ENCODE results near the gene GOSR1. TPM values are rescaled to one million over a fixed set of nuclear protein-coding genes. Genes with fewer than 3 reads are reported as not detected.

The GOSR1 gene
- total and polyA plus RNA-seq, 2 donors (not counting 3 experiments of a cell fraction or from before 2014, with no cell fraction given), result 13.8 to 41.0 TPM

- Histone ChIP-seq H3K27me3 (ENCODE audit: control insufficient read depth in 2 of 2, insufficient read depth in 2 of 2, low read length in 2 of 2) (no peaks in the 10 kb centered on the region), H3K4me3 (replicated peaks in 1 of 3; ENCODE audit: insufficient read depth in 1 of 3, low read depth in 1 of 3, low read length in 3 of 3) (no peak overlapping the region), H4K20me1 (replicated peaks; ENCODE audit: control insufficient read depth, extremely low read depth, insufficient read depth, low read length) (no peaks in the 10 kb centered on the region), H3K79me2 (ENCODE audit: control insufficient read depth, insufficient read depth, low read length) (no peaks in the 10 kb centered on the region), H3K36me3 (ENCODE audit: control insufficient read depth in 2 of 2, extremely low read depth in 1 of 2, insufficient read depth in 2 of 2, low read length in 2 of 2) (no peaks in the 10 kb centered on the region), H3K9ac (replicated peaks; ENCODE audit: extremely low read depth, insufficient read depth, low read length) (no peak overlapping the region), H3K4me2 (ENCODE audit: insufficient read depth, low read length) (no peak overlapping the region), H3K9me3 (replicated peaks; ENCODE audit: control insufficient read depth, insufficient read depth, low read length) (no peaks in the 10 kb centered on the region), H3K4me1 (ENCODE audit: control insufficient read depth, extremely low read depth, insufficient read depth, low read length) (peaks cover 13% of the 10 kb centered on the region), H2AFZ (ENCODE audit: low read depth, low read length) (no peak overlapping the region), H3K27ac (ENCODE audit: insufficient read depth, low read depth, low read length) (no peak overlapping the region), H3K9me1 (replicated peaks; ENCODE audit: control insufficient read depth, extremely low read depth, insufficient read depth, low read length) (no peaks in the 10 kb centered on the region)
- TF ChIP-seq, protein P1, sequence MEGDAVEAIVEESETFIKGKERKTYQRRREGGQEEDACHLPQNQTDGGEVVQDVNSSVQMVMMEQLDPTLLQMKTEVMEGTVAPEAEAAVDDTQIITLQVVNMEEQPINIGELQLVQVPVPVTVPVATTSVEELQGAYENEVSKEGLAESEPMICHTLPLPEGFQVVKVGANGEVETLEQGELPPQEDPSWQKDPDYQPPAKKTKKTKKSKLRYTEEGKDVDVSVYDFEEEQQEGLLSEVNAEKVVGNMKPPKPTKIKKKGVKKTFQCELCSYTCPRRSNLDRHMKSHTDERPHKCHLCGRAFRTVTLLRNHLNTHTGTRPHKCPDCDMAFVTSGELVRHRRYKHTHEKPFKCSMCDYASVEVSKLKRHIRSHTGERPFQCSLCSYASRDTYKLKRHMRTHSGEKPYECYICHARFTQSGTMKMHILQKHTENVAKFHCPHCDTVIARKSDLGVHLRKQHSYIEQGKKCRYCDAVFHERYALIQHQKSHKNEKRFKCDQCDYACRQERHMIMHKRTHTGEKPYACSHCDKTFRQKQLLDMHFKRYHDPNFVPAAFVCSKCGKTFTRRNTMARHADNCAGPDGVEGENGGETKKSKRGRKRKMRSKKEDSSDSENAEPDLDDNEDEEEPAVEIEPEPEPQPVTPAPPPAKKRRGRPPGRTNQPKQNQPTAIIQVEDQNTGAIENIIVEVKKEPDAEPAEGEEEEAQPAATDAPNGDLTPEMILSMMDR (IDR thresholded peaks at IDR 0.05; ENCODE audit: extremely low read depth in 1 of 2, insufficient read depth in 1 of 2, low read depth in 1 of 2, low read length in 2 of 2), result no peak
- TF ChIP-seq EZH2 (IDR thresholded peaks at IDR 0.05; ENCODE audit: borderline replicate concordance, low read depth, low read length, severe bottlenecking), result no peak
- TF ChIP-seq, protein P2, sequence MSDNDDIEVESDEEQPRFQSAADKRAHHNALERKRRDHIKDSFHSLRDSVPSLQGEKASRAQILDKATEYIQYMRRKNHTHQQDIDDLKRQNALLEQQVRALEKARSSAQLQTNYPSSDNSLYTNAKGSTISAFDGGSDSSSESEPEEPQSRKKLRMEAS (IDR thresholded peaks at IDR 0.05; ENCODE audit: insufficient read depth, insufficient read length), result no peak
- FAIRE-seq (no peak), DNase-seq (ENCODE audit: low read depth, low spot score) (no peak)
- ChIA-PET CTCF (no interaction called here), POLR2A (no interaction called here)
- BruUV-seq (replicated peaks), result no TSS peak
- intact Hi-C loops (cut with micrococcal nuclease), result no loop called here
- dilution Hi-C loops (cut with MboI; ENCODE audit: extremely low pct_ligation_motif_present, low sequenced_read_pairs), result no loop called here
Observed at GRCh38 chr17:30436729-30437128, 40.5 kb upstream of the GOSR1 start.

- Histone ChIP-seq H4K20me1 (replicated peaks; ENCODE audit: control insufficient read depth, extremely low read depth, insufficient read depth, low read length) (no peaks in the 10 kb centered on the region), H3K27ac (ENCODE audit: insufficient read depth, low read depth, low read length) (no peak overlapping the region), H3K4me2 (ENCODE audit: insufficient read depth, low read length) (no peak overlapping the region), H3K9me1 (replicated peaks; ENCODE audit: control insufficient read depth, extremely low read depth, insufficient read depth, low read length) (no peaks in the 10 kb centered on the region), H3K79me2 (ENCODE audit: control insufficient read depth, insufficient read depth, low read length) (no peaks in the 10 kb centered on the region), H3K9ac (replicated peaks; ENCODE audit: extremely low read depth, insufficient read depth, low read length) (no peak overlapping the region), H3K9me3 (replicated peaks; ENCODE audit: control insufficient read depth, insufficient read depth, low read length) (no peaks in the 10 kb centered on the region), H3K27me3 (ENCODE audit: control insufficient read depth in 2 of 2, insufficient read depth in 2 of 2, low read length in 2 of 2) (no peaks in the 10 kb centered on the region), H3K36me3 (ENCODE audit: control insufficient read depth in 2 of 2, extremely low read depth in 1 of 2, insufficient read depth in 2 of 2, low read length in 2 of 2) (peaks cover 0 to 2% of the 10 kb centered on the region in 2 experiments), H3K4me3 (replicated peaks in 1 of 3; ENCODE audit: insufficient read depth in 1 of 3, low read depth in 1 of 3, low read length in 3 of 3) (no peak overlapping the region), H2AFZ (ENCODE audit: low read depth, low read length) (no peak overlapping the region), H3K4me1 (ENCODE audit: control insufficient read depth, extremely low read depth, insufficient read depth, low read length) (no peaks in the 10 kb centered on the region)
- TF ChIP-seq, protein P1 (IDR thresholded peaks at IDR 0.05; ENCODE audit: extremely low read depth in 1 of 2, insufficient read depth in 1 of 2, low read depth in 1 of 2, low read length in 2 of 2), result no peak
- TF ChIP-seq POLR2AphosphoS5 (IDR thresholded peaks at IDR 0.05; ENCODE audit: insufficient read depth, low read depth, low read length) (no peak), JUN (IDR thresholded peaks at IDR 0.05; ENCODE audit: borderline replicate concordance, insufficient read depth, insufficient read length, low read depth) (no peak), GATA2 (IDR thresholded peaks at IDR 0.05; ENCODE audit: insufficient read depth, insufficient read length, low read depth, low read length) (no peak), EZH2 (IDR thresholded peaks at IDR 0.05; ENCODE audit: borderline replicate concordance, low read depth, low read length, severe bottlenecking) (no peak), FOS (IDR thresholded peaks at IDR 0.05; ENCODE audit: borderline replicate concordance, insufficient read depth, low read length) (no peak), MYC (IDR thresholded peaks at IDR 0.05; ENCODE audit: low read depth, low read length) (no peak), POLR2A (IDR thresholded peaks at IDR 0.05; ENCODE audit: low read depth, low read length) (no peak)
- TF ChIP-seq, protein P2 (IDR thresholded peaks at IDR 0.05; ENCODE audit: insufficient read depth, insufficient read length), result no peak
- CTCF ChIA-PET, result no interaction called here
- intact Hi-C loops (cut with micrococcal nuclease), result no loop called here
- no TSS peak for BruUV-seq (replicated peaks)
- POLR2A ChIA-PET, result no interaction called here
- no peak for DNase-seq (ENCODE audit: low read depth, low spot score)
- FAIRE-seq, result no peak
- dilution Hi-C loops (cut with MboI; ENCODE audit: extremely low pct_ligation_motif_present, low sequenced_read_pairs), result no loop called here
Observed at GRCh38 chr17:30443721-30444120, 33.5 kb upstream of the GOSR1 start.
